Endothelial cell (in vitro differentiated cells): Measurements from ENCODE around the gene DHX34. TPM values are rescaled to one million over a fixed set of nuclear protein-coding genes. Genes with fewer than 3 reads are reported as not detected.

Source experiments
- DNase-seq: peaks from one replicate; pipeline ENCODE4 v3.0.0; 2021; ENCODE audit warnings: low spot score
- H3K27ac Mint-ChIP-seq: one replicate; pipeline ENCODE4 v1.8.0; 2021; ENCODE audit warnings: mixed read lengths, inconsistent platforms; ENCODE audit not compliant: unreplicated experiment
- H3K27me3 Mint-ChIP-seq: one replicate; pipeline ENCODE4 v1.8.0; 2021; ENCODE audit warnings: mild to moderate bottlenecking, moderate library complexity, mixed read lengths, inconsistent platforms; ENCODE audit not compliant: unreplicated experiment
- H3K36me3 Mint-ChIP-seq: one replicate; pipeline ENCODE4 v1.8.0; 2021; ENCODE audit warnings: mild to moderate bottlenecking, low read depth, mixed read lengths, inconsistent platforms; ENCODE audit not compliant: unreplicated experiment
- H3K4me1 Mint-ChIP-seq: one replicate; pipeline ENCODE4 v1.8.0; 2021; ENCODE audit warnings: mild to moderate bottlenecking, mixed read lengths, inconsistent platforms; ENCODE audit not compliant: unreplicated experiment
- H3K4me3 Mint-ChIP-seq: one replicate; pipeline ENCODE4 v1.8.0; 2021; ENCODE audit warnings: mild to moderate bottlenecking, mixed read lengths, inconsistent platforms; ENCODE audit not compliant: unreplicated experiment
- H3K9me3 Mint-ChIP-seq: one replicate; pipeline ENCODE4 v1.8.0; 2021; ENCODE audit warnings: mixed read lengths, inconsistent platforms; ENCODE audit not compliant: unreplicated experiment
- total RNA-seq: library from RNA; stranded (reverse); fragmentation: NEBNext Ultra II Directional; extraction: Animal tissue kit (Norgen Biotek cat#: 25700); gene quantifications from one replicate; pipeline ENCODE4 v1.2.1, GENCODE V29; 2021; ENCODE audit not compliant: unreplicated experiment
- TF ChIP-seq, protein P1 (sequence below): fragments of 200-600 bp; sonication (generic); IDR thresholded peaks from one replicate; pipeline ENCODE4 v1.5.0; 2021; ENCODE audit warnings: antibody characterized with exemption; ENCODE audit not compliant: unreplicated experiment

DHX34 gene
- total RNA-seq, 1 donor from 2014 or later: 19.4 TPM

DNA sequence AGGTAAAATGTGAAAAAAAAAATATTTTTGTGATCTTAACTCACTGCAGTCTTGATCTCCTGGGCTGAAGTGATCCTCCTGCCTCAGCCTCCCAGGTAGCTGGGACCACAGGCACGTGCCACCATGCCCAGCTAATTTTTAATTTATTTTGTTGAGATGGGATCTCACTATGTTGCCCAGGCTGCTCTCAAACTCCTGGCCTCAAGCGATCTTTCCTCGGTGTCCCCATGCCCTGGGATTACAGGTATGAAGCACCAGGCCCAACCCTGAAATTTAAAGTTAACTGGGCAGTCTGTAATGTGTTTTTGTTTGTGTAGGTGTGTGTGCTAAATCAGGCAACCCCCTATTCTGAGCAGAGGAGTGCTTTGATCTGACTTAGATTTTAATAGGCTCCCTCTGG lies 42.8 kb upstream of the DHX34 start:
- H3K9me3 Mint-ChIP-seq: no peaks in the 10 kb centered on the region
- no peaks in the 10 kb centered on the region for H3K4me1 Mint-ChIP-seq
- DNase-seq: no peak
- H3K4me3 Mint-ChIP-seq: no peak overlapping the region
- H3K27me3 Mint-ChIP-seq: peaks cover 4% of the 10 kb centered on the region
- H3K36me3 Mint-ChIP-seq: no peaks in the 10 kb centered on the region
- TF ChIP-seq, protein P1, sequence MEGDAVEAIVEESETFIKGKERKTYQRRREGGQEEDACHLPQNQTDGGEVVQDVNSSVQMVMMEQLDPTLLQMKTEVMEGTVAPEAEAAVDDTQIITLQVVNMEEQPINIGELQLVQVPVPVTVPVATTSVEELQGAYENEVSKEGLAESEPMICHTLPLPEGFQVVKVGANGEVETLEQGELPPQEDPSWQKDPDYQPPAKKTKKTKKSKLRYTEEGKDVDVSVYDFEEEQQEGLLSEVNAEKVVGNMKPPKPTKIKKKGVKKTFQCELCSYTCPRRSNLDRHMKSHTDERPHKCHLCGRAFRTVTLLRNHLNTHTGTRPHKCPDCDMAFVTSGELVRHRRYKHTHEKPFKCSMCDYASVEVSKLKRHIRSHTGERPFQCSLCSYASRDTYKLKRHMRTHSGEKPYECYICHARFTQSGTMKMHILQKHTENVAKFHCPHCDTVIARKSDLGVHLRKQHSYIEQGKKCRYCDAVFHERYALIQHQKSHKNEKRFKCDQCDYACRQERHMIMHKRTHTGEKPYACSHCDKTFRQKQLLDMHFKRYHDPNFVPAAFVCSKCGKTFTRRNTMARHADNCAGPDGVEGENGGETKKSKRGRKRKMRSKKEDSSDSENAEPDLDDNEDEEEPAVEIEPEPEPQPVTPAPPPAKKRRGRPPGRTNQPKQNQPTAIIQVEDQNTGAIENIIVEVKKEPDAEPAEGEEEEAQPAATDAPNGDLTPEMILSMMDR: no peak
- H3K27ac Mint-ChIP-seq: no peak overlapping the region

DNA sequence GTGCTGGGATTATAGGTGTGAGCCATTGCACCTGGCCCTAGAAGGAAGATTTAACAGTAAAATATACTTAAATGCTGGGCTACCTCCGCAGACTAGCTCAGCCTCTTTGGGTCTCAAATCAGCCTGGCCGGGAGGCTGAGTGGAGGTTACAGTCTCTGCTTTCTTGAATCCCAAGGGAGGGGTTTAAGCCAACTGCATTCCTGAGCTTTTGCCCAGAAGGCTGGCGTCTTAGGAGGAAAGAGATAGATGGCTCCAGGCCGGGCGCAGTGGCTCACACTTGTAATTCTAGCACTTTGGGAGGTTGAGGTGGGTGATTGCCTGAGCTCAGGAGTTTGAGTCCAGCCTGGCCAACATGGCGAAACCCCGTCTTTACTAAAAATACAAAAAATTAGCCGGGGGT lies 40.1 kb upstream of the DHX34 start:
- DNase-seq: no peak
- no peaks in the 10 kb centered on the region for H3K4me1 Mint-ChIP-seq
- H3K4me3 Mint-ChIP-seq: no peak overlapping the region
- H3K9me3 Mint-ChIP-seq: no peaks in the 10 kb centered on the region
- TF ChIP-seq, protein P1: no peak
- H3K27me3 Mint-ChIP-seq: peaks cover 6% of the 10 kb centered on the region
- H3K27ac Mint-ChIP-seq: no peak overlapping the region
- H3K36me3 Mint-ChIP-seq: no peaks in the 10 kb centered on the region

DNA sequence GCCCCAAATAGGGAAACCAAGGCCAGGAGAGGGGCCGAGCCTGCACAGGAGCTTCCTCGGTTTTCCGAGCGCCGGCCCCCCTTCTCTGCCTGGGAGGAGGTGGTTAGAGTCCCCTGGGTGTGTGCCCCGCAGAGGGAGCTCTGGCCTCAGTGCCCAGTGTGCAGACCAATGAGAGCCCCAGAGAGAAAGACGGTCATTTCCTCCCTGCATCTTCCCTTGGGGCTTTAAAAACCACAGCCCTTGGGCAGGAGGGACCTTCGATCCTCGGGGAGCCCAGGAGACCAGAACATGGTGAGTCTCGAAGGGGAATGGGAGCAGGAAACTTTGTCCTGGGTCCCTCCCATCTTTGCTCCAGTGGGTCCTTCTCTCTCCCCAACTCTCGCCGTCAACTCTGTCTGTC lies 39.5 kb upstream of the DHX34 start, which contains the start of gene C5AR1:
TSS of gene C5AR1 (plus strand) at position 254 of the 400 bp plus-strand sequence. CDS start at position 289, 35 bp downstream.
- TF ChIP-seq, protein P1: no peak
- Mint-ChIP-seq H3K4me1 (no peaks in the 10 kb centered on the region), H3K27ac (no peak within 1 kb of the TSS), H3K9me3 (no peaks in the 10 kb centered on the region), H3K27me3 (peaks cover 6% of the 10 kb centered on the region), H3K4me3 (no peak within 1 kb of the TSS), H3K36me3 (no peaks in the 10 kb centered on the region)
- no peak for DNase-seq

DNA sequence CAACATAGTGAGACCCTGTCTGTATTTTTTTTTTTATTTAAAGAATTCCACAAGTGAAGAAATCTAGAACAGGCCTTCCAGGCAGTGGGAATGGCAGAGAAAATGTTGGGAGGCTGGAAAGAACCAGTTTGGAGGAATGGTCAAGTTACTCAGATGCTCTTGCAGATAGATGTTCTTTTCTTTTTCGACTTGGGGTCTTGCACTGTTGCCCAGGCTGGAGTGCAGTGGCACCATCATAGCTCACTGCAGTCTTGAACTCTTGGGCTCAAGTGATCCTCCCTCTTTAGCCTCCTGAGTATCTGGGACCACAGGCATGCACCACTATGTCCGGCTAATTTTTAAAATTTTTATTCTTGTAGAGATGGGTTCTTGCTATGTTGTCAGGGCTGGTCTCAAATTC lies 38.8 kb upstream of the DHX34 start:
- H3K27ac Mint-ChIP-seq: no peak overlapping the region
- H3K4me3 Mint-ChIP-seq: no peak overlapping the region
- no peaks in the 10 kb centered on the region for H3K36me3 Mint-ChIP-seq
- TF ChIP-seq, protein P1: no peak
- no peak for DNase-seq
- H3K4me1 Mint-ChIP-seq: no peaks in the 10 kb centered on the region
- no peaks in the 10 kb centered on the region for H3K9me3 Mint-ChIP-seq
- peaks cover 6% of the 10 kb centered on the region for H3K27me3 Mint-ChIP-seq

DNA sequence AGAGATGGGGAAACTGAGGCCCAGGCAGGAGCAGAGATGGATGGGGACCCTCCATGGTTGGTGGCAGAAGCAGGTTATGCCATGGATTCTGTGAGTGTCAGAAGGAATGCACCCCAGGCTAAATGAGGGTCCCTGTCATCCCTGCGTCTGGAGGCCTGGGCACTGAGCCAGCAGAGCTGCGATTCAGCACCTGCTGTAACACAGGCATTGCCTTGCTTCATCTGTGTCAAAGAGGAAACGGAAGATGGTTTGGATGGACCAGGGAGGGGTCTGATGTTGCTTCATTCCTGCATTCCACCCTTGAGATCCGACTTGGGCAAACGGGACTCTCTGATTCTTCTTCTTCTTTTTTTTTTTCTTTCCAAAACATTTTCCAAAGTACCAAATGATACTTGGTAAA lies 38.3 kb upstream of the DHX34 start:
- Mint-ChIP-seq H3K4me1 (no peaks in the 10 kb centered on the region), H3K27me3 (peaks cover 6% of the 10 kb centered on the region), H3K9me3 (no peaks in the 10 kb centered on the region), H3K36me3 (no peaks in the 10 kb centered on the region), H3K27ac (no peak overlapping the region), H3K4me3 (no peak overlapping the region)
- no peak for DNase-seq
- TF ChIP-seq, protein P1: no peak
